LNCaP clone FGC (cell line): Measurements from ENCODE around the gene TEX29.

Experiments used
- DNase-seq: peaks from one replicate; pipeline ENCODE4 v3.0.0-alpha.2; 2011; ENCODE audit warnings: low read depth
- H3K4me3 ChIP-seq: 2 replicates; pipeline ENCODE4 v1.5.1; 2011; ENCODE audit warnings: mild to moderate bottlenecking, low read depth, low read length, control low read depth
- CTCF ChIP-seq: IDR thresholded peaks from 2 replicates; pipeline ENCODE4 v1.5.1; 2012; ENCODE audit warnings: mild to moderate bottlenecking; ENCODE audit not compliant: control insufficient read depth, insufficient read depth; ENCODE audit errors: extremely low read depth

The TEX29 gene

GRCh38 chr13:111329641-111330040 lies 9.2 kb downstream of the TEX29 start:
- no peak for DNase-seq
- no peak overlapping the region for H3K4me3 ChIP-seq
- TF ChIP-seq CTCF = no peak

DNA sequence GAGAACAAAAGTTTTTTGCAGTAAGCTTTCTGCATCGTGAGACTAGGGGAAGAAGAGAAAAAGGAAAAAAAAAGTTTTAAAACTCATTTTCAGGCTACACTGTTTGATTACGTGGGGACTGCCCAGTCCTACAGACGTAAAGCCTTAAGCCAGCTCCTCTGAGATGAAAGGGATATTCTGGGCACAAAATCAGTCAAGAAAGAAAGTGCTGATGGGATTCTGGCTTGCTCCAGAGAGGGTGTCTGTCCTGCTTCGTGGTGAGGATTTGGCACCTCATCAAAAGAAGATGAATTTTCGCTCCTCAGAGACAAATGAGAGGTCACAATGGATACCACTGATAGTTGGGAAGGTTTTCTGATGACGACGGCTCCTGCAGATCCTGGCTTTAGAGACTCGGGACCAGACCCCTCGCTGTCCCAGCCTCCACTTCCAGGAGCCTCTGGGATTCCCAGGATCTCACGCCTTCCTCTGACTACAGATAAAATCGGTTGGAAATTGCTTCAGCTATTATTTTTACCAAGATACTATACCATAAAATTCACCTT lies 9.7 kb downstream of the TEX29 start:
- TF ChIP-seq CTCF = no peak
- H3K4me3 ChIP-seq = no peak overlapping the region
- DNase-seq = no peak

DNA sequence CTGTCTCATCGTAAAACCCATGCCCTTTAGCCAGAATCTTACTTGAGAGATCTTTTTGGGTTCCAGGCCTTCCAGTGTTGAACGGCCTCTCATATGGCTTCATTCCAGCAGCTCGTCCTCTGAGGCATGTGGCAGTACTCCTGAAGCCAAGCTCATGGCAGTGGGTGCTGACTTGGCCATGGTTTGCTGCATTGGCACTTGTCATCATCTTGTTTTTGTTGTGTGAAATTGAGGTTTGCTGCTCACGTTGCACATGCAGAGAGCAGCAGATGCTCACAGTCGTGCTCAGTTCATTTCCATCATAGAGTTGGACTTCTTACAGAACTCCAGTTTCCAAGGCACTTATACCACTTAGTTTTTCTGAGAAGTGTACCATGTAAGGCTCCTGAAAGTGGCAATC lies 14.9 kb downstream of the TEX29 start:
- no peak for TF ChIP-seq CTCF
- DNase-seq = no peak
- no peak overlapping the region for H3K4me3 ChIP-seq

GRCh38 chr13:111336666-111337065 lies 16.2 kb downstream of the TEX29 start:
- DNase-seq = no peak
- H3K4me3 ChIP-seq = no peak overlapping the region
- no peak for TF ChIP-seq CTCF

DNA sequence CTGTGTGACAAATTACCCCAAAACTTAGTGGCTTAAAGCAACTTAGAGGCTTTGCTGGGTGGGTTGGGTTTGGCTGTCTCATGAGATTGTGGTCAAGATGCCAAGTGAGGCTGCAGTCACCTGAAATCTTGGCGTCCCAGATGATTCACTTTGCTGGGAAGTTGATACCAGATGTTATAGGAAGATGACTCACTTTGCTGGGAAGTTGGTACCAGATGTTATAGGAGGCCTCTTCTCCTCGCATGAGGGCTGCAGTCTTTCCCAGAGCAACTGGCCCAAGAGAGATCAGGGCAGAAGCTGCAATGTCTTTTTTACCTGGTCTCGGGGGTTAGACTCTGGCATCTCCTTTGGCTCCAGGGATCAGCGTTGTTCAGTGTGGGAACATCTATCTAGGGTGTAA lies 16.8 kb downstream of the TEX29 start:
- TF ChIP-seq CTCF = no peak
- no peak for DNase-seq

DNA sequence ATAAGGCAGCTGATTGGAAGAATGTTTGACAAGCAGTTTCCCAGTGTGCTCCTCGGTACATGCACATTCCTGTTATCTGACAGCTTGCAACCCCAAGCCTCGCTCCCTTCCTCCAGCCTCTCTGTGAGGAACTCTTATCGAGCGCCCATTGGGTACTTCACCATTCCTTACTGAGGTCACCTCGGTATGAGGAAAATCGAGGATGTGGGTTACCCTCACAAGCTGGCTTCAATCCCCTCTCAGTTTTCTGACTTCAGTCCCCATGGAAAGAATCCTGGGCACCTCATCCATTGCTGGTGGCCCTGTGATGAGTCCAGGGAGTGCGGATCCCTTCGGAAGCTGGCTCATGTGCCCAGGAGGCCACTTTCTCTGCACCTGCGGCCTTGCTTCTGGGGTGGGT lies 17.3 kb downstream of the TEX29 start:
- DNase-seq = no peak
- H3K4me3 ChIP-seq = no peak overlapping the region
- no peak for TF ChIP-seq CTCF

More for the DNA sequence above, 16.8 kb downstream of the TEX29 start:
- H3K4me3 ChIP-seq = no peak overlapping the region

DNA sequence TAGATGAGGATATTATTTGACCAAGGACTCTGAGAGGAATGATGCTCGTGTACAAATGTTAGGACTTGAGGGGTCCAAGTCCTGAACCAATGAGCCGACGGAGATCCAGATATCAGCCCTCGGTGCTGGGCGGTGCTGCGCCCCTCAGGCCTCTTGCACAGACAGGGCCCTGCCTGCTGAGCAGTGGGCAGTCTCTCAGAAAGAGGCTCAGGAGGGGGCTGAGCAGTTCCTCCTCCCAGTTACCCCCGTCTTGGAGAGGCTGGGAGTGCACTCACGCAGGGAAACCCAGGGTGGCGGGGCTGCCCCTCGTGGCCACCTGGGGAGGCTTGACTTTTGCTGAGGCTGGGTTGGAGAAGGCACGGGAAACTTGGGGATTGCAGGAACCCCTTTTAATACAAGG lies 18.4 kb downstream of the TEX29 start:
- DNase-seq = no peak
- no peak overlapping the region for H3K4me3 ChIP-seq
- no peak for TF ChIP-seq CTCF
